ENCODE measurements around the gene ABHD6.
"Not testable (repeated sequence)": the region's sequence is repeated elsewhere in the genome, so short reads cannot be mapped to it uniquely, and the experiment has no call there.

The ABHD6 gene

GRCh38 chr3:58336135-58336882 is 98.7 kb downstream of the ABHD6 start:
- in situ Hi-C loops (cut with HindIII; ENCODE audit: low sequenced_read_pairs) = no loop called here

GRCh38 chr3:58337190-58337589 is 99.6 kb downstream of the ABHD6 start:
- in situ Hi-C loops (cut with HindIII; ENCODE audit: low sequenced_read_pairs) = no loop called here

GRCh38 chr3:58339146-58339545 is 101.6 kb downstream of the ABHD6 start:
- in situ Hi-C loops (cut with HindIII; ENCODE audit: low sequenced_read_pairs) = not testable (repeated sequence)

- in situ Hi-C loops (cut with HindIII; ENCODE audit: low sequenced_read_pairs) = no loop called here
Measured at GRCh38 chr3:58340594-58341244, 103.1 kb downstream of the ABHD6 start.

GRCh38 chr3:58341376-58341775 is 103.8 kb downstream of the ABHD6 start:
- in situ Hi-C loops (cut with HindIII; ENCODE audit: low sequenced_read_pairs) = no loop called here

- in situ Hi-C loops (cut with HindIII; ENCODE audit: low sequenced_read_pairs) = no loop called here
Measured at GRCh38 chr3:58342676-58343075, 105.1 kb downstream of the ABHD6 start.

Data from DLD1 (cell line).